Gastrocnemius medialis (tissue), 4 donors: Measurements from ENCODE around the gene SWI5.

ENCODE experiments used
- POLR2A ChIP-seq, 2 donors: fragments of 450-650 bp; IDR thresholded peaks; one replicate each; pipeline ENCODE4 v1.6.1; 2017; ENCODE audit warnings: antibody characterized with exemption in 2 of 2, mild to moderate bottlenecking in 2 of 2, moderate library complexity in 2 of 2
- TF ChIP-seq, protein P1 (sequence below), 5 experiments: fragments of 450-650 bp in 3 of 5; fragments of 200-600 bp in 2 of 5; sonication (generic) in 2 of 5; IDR thresholded peaks in 4 of 5; conservative IDR thresholded peaks in 1 of 5; 1 replicate in 4 of 5; 2 replicates in 1 of 5; pipeline ENCODE4 v1.5.1; 2016 to 2019; ENCODE audit warnings: antibody characterized with exemption in 5 of 5, mild to moderate bottlenecking in 3 of 5, moderate library complexity in 3 of 5

GRCh38 chr9:128257907-128258306 is 18.2 kb upstream of the SWI5 start:
- TF ChIP-seq, protein P1, sequence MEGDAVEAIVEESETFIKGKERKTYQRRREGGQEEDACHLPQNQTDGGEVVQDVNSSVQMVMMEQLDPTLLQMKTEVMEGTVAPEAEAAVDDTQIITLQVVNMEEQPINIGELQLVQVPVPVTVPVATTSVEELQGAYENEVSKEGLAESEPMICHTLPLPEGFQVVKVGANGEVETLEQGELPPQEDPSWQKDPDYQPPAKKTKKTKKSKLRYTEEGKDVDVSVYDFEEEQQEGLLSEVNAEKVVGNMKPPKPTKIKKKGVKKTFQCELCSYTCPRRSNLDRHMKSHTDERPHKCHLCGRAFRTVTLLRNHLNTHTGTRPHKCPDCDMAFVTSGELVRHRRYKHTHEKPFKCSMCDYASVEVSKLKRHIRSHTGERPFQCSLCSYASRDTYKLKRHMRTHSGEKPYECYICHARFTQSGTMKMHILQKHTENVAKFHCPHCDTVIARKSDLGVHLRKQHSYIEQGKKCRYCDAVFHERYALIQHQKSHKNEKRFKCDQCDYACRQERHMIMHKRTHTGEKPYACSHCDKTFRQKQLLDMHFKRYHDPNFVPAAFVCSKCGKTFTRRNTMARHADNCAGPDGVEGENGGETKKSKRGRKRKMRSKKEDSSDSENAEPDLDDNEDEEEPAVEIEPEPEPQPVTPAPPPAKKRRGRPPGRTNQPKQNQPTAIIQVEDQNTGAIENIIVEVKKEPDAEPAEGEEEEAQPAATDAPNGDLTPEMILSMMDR (IDR thresholded peaks at IDR 0.05 in 4 of 5, conservative IDR thresholded peaks at IDR 0.05 in 1 of 5): no peak
- no peak for TF ChIP-seq POLR2A (IDR thresholded peaks at IDR 0.05)
